Measurements from ENCODE around the gene CAPN15. TPM values are rescaled to one million over a fixed set of nuclear protein-coding genes. Genes with fewer than 3 reads are reported as not detected.
A peak's percentile ranks its signal among the peaks of the same experiment; 100 is the strongest.
"Not testable (repeated sequence)": the region's sequence is repeated elsewhere in the genome, so short reads cannot be mapped to it uniquely, and the experiment has no call there.

Gene CAPN15
- total RNA-seq, 4 donors from 2014 or later = 50.3 to 249 (median 167) TPM

DNA sequence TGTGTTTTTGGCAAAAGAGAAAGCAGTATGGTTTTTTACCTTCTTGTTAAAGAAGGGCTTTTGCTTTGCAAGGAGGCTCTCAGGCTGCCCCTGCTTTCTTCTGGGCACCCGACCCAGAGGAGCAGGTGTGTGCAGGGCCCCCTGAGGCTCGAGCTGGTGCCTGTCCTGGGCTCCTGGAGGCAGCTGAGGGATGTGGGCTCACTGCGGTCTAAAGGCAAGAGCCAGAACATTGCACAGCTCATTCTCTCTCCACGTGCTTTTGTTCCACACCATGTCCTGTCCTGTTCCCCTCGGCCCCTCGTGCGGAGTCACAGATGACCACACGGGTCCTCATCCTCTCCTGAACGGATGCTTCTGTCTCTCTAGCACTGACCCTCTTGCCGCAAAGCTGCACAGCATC lies 36.7 kb upstream of the CAPN15 start:
- Histone ChIP-seq H3K27me3 (no peaks in the 10 kb centered on the region), H3K36me3 (peaks cover 0 to 21% (median 0%) of the 10 kb centered on the region in 3 donors), H3K27ac (no peak overlapping the region), H3K4me1 (no peaks in the 10 kb centered on the region), H3K4me3 (no peak overlapping the region), H3K9me3 (no peaks in the 10 kb centered on the region)
- TF ChIP-seq POLR2A (IDR thresholded peaks at IDR 0.05) = no peak
- TF ChIP-seq, protein P1, sequence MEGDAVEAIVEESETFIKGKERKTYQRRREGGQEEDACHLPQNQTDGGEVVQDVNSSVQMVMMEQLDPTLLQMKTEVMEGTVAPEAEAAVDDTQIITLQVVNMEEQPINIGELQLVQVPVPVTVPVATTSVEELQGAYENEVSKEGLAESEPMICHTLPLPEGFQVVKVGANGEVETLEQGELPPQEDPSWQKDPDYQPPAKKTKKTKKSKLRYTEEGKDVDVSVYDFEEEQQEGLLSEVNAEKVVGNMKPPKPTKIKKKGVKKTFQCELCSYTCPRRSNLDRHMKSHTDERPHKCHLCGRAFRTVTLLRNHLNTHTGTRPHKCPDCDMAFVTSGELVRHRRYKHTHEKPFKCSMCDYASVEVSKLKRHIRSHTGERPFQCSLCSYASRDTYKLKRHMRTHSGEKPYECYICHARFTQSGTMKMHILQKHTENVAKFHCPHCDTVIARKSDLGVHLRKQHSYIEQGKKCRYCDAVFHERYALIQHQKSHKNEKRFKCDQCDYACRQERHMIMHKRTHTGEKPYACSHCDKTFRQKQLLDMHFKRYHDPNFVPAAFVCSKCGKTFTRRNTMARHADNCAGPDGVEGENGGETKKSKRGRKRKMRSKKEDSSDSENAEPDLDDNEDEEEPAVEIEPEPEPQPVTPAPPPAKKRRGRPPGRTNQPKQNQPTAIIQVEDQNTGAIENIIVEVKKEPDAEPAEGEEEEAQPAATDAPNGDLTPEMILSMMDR (IDR thresholded peaks at IDR 0.05) = no peak
- no peak for DNase-seq

DNA sequence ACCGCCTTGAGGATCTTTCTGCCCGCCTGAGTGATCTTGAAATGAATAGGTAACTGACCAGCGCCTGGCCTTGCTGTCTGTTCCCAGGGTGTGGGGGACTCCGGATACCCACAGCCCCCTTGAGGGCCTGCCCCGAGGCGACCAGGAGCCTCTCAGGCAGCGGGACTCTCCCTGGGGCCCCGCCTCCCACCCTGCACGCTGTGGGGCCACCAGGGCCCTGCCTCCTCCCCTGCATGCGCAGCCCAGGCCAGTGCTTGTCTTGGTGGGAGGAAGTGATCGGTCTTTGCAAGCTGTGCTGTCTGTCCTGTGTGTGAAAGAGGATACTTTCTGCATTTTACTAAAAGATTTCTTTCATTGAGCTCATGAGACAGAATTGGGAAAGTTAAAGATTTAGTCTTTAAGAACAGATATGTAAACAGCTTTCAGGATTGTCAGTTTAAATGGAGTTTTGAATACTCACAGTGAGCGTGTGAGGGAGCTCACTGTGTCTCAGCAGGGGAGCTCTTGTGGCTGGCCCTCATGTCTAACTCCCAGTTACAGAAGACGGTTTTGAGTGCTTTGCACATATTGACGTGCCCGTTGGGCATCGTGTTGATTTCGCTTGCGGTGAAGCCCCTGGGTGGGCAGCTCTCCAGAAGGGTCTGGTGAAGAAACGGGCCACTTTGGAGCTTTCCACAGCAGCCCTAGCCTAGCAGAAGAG lies 36.1 kb upstream of the CAPN15 start:
- H3K27ac ChIP-seq = no peak overlapping the region
- H3K4me3 ChIP-seq = no peak overlapping the region
- peaks cover 0 to 21% (median 0%) of the 10 kb centered on the region in 3 donors for H3K36me3 ChIP-seq
- TF ChIP-seq, protein P1 (IDR thresholded peaks at IDR 0.05) = no peak
- no peak for TF ChIP-seq POLR2A (IDR thresholded peaks at IDR 0.05)
- DNase-seq = no peak
- H3K4me1 ChIP-seq = no peaks in the 10 kb centered on the region
- H3K9me3 ChIP-seq = no peaks in the 10 kb centered on the region
- H3K27me3 ChIP-seq = no peaks in the 10 kb centered on the region

DNA sequence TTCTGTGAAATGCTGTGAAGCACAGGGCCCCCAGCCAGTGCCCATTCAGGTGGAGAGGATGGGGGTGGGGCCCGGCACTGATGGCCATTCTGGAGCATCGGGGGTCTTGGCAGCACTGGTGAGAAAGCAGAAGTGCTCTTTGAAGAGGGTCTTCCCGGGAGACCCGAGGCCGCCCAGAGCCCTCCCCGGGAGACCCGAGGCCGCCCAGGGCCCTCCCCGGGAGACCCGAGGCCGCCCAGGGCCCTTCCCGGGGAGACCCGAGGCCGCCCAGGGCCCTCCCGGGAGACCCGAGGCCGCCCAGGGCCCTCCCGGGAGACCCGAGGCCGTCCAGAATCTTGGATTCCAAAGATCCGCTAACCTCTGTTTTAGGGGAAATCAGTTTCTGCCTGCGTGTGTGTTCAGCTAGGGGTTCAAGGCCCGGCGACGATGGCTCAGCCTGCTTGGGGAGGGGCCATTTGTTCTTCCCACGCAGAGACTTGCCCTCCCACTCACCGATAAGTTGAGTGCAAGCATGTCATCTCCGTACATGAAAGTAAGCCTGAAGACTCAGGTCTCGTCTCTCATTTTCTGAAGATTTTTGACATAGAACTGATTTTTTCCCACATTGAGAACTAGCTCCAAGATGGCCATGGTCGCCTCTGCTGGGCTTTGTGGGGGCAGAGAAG lies 35.2 kb upstream of the CAPN15 start:
- TF ChIP-seq POLR2A (IDR thresholded peaks at IDR 0.05) = no peak
- TF ChIP-seq, protein P1 (IDR thresholded peaks at IDR 0.05) = no peak
- H3K36me3 ChIP-seq = peaks cover 0 to 21% (median 0%) of the 10 kb centered on the region in 3 donors

DNA sequence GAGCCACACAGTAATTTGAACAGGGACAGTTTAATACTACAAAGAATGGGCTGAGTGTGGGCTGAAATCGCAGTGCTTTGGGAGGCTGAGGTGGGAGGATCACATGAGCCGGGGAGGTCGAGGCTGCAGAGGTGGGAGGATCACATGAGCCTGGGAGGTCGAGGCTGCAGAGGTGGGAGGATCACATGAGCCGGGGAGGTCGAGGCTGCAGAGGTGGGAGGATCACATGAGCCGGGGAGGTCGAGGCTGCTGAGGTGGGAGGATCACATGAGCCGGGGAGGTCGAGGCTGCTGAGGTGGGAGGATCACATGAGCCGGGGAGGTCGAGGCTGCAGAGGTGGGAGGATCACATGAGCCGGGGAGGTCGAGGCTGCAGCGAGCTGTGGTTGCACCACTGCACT lies 32.8 kb upstream of the CAPN15 start:
- H3K27ac ChIP-seq, H3K4me1 ChIP-seq, H3K4me3 ChIP-seq, H3K9me3 ChIP-seq, DNase-seq, H3K27me3 ChIP-seq: not testable (repeated sequence)
- H3K36me3 ChIP-seq = peaks cover 0 to 11% (median 0%) of the 10 kb centered on the region in 3 donors

More for the DNA sequence above, 35.2 kb upstream of the CAPN15 start:
- Histone ChIP-seq H3K4me3 (no peak overlapping the region), H3K4me1 (no peaks in the 10 kb centered on the region), H3K27ac (no peak overlapping the region), H3K27me3 (no peaks in the 10 kb centered on the region), H3K9me3 (no peaks in the 10 kb centered on the region)
- no peak for DNase-seq

DNA sequence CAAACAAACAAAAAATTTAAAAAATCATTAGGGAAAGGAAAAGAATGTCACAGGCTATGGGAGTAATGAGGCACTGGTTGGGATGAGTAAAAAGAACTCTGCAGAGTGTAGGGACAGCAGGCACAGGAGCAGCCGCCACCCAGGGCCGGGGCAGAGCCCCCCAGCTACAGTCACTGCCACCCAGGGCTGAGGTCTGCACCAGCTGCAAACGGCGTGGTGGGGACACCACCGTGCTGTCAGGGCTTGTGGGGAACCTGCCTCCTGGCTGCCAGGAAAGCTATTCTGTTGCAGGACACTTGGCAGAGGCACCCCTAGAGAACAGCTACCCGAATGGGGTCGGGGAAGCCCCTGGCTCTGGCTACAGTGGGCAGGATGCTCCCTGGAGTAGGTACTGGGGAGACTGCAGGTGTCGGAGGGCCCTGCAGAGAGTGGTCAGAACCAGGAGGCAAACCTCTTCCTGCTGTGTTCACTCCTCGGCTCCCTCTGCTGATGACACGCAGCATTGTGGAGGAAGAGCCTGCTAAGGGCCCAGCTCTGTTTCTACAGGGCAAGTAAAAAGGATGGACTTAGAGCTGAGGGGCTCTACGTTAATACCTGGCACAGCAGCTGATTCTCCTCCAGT lies 32.3 kb upstream of the CAPN15 start:
- no peaks in the 10 kb centered on the region for H3K9me3 ChIP-seq
- no peaks in the 10 kb centered on the region for H3K27me3 ChIP-seq
- H3K27ac ChIP-seq = no peak overlapping the region
- peak in 1 of 3 donors; percentile 58 for DNase-seq
- TF ChIP-seq, protein P1 (IDR thresholded peaks at IDR 0.05) = peak in 3 of 6 experiments; percentile 17 to 44 (median 43)
- TF ChIP-seq POLR2A (IDR thresholded peaks at IDR 0.05) = no peak
- H3K4me1 ChIP-seq = no peaks in the 10 kb centered on the region
- peaks cover 0 to 6% (median 0%) of the 10 kb centered on the region in 3 donors for H3K36me3 ChIP-seq
- no peak overlapping the region for H3K4me3 ChIP-seq

Data from Peyer's patch (tissue), 4 donors.